ENCODE data around the gene ARID4A. TPM values are rescaled to one million over a fixed set of nuclear protein-coding genes. Genes with fewer than 3 reads are reported as not detected.

The ARID4A gene
- total and polyA plus RNA-seq, 2 of the 13 experiments (the other 11 are each of a cell fraction or from before 2014, with no cell fraction given), result 7.2 to 9.7 TPM

DNA sequence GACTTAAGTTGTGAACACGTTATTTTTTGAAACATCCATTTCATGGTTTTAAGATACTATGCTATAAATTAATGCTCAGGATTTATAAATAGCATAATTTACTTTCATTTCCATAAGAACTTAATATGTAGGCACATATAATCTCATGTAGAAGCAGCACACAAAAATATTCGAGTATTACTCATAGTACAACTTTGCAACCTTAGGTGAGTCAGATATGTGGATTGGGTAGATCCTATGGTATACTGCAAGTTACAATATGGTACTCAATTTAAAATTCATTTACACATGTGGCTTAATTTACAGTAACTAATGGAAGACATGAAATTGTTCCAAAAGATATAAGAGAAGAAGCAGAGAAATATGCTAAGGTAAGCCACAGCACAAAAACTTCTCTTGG, 27.7 kb upstream of the ARID4A start:
- Histone ChIP-seq H3K27me3 (ENCODE audit: control insufficient read depth in 1 of 2, insufficient read depth in 2 of 2, low read length in 2 of 2) (no peaks in the 10 kb centered on the region), H4K20me1 (ENCODE audit: insufficient read depth, low read length) (no peaks in the 10 kb centered on the region; the same call in 1 of the 2 replicates), H3K36me3 (replicated peaks in 1 of 2; ENCODE audit: control insufficient read depth in 1 of 2, insufficient read depth in 2 of 2, low read length in 2 of 2) (peaks cover 0 to 60% of the 10 kb centered on the region in 2 experiments), H3K4me3 (replicated peaks in 1 of 3; ENCODE audit: insufficient read depth in 1 of 3, low read depth in 2 of 3, low read length in 3 of 3) (no peak overlapping the region), H2AFZ (ENCODE audit: low read length) (no peak overlapping the region), H3K27ac (ENCODE audit: extremely low read length, insufficient read depth, low read length) (peak overlapping the region; percentile 12), H3K9ac (ENCODE audit: insufficient read depth, low read depth, low read length) (no peak overlapping the region), H3K79me2 (ENCODE audit: insufficient read depth, low read length) (peaks cover 39% of the 10 kb centered on the region), H3K4me1 (ENCODE audit: insufficient read depth, low read length) (peaks cover 55% of the 10 kb centered on the region), H3K9me3 (ENCODE audit: low read length) (no peaks in the 10 kb centered on the region), H3K4me2 (ENCODE audit: low read depth, low read length) (no peak overlapping the region)
- DNase-seq (ENCODE audit: low spot score) (no peak), FAIRE-seq (no peak), ATAC-seq (no peak)
- CTCF ChIA-PET (ENCODE audit: low intra/inter-chr PET ratio, low total read pairs), result no interaction called here
- POLR2A ChIA-PET, result interaction anchor here (1.1 kb wide), 1 partner anchor 28 kb away, joined by 3 read pairs; the partner anchor contains the start of gene ARID4A
- in situ Hi-C loops (cut with HindIII; ENCODE audit: extremely low pct_ligation_motif_present, low pct_unique_long_range_greater_than_20kb), result no loop called here
- WGBS (ENCODE audit: low lambda C conversion rate), result 92% methylated on average over 2 of the region's 2 CpGs
- no TSS peak for BruUV-seq (replicated peaks)
- intact Hi-C loops (cut with micrococcal nuclease; ENCODE audit: unreplicated experiment), result no loop called here
- TF ChIP-seq RBFOX2 (IDR thresholded peaks at IDR 0.05; ENCODE audit: low read depth, low read length) (peak; percentile 16; the same call in 1 of the 2 replicates), ZNF335 (CRISPR knock-in tag; IDR thresholded peaks at IDR 0.05) (no peak), MIER3 (CRISPR knock-in tag; IDR thresholded peaks at IDR 0.05; ENCODE audit: borderline replicate concordance) (no peak)

DNA sequence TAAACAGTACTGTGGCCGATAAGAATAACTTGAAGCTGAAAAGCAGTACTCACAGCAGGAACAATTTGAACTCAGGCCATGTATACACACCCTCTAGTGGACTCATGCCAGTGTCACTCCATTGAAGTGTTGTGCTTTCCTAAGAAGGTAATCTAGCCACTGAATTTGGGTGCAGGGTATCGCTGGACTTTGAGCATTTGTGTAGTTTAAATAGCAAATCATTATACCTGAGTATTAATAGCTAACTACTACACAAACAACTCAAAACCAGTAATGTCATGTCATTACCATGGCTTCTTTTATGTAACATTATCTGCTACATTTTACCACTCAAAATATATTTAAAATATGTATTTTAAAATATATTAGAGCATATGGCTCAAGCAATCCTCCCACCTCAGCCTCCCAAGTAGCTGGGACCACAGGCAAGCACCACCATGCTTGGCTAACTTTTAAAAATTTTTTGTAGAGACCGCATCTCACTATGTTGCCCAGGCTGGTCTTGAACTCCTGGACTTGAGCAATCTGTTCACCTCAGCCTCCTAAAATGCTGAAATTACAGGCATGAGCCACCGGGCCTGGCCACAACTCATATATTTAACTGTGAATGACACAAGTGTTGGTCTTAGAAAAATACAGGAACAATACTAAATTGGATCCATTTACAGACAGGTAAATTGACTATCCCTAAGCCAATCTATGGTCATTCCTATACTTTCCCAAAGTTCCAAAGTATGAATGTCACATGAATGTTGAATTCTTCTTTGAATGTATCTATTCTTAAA, 25.6 kb upstream of the ARID4A start:
- no peaks in the 10 kb centered on the region for H3K27me3 ChIP-seq (ENCODE audit: control insufficient read depth in 1 of 2, insufficient read depth in 2 of 2, low read length in 2 of 2)
- BruUV-seq (replicated peaks), result no TSS peak
- ATAC-seq (peak; percentile 97), FAIRE-seq (peak; percentile 83), DNase-seq (ENCODE audit: low spot score) (peak; percentile 98)
- H3K27ac ChIP-seq (ENCODE audit: extremely low read length, insufficient read depth, low read length), result peak overlapping the region; percentile 89
- H3K4me2 ChIP-seq (ENCODE audit: low read depth, low read length), result peak overlapping the region; percentile 57
- peaks cover 58% of the 10 kb centered on the region for H3K79me2 ChIP-seq (ENCODE audit: insufficient read depth, low read length)
- no peak overlapping the region; a peak in 1 of 6 replicates for H3K4me3 ChIP-seq (replicated peaks in 1 of 3; ENCODE audit: insufficient read depth in 1 of 3, low read depth in 2 of 3, low read length in 3 of 3)
- WGBS (ENCODE audit: low lambda C conversion rate), result 29% methylated on average over 4 of the region's 4 CpGs
- peak overlapping the region; percentile 53 for H3K9ac ChIP-seq (ENCODE audit: insufficient read depth, low read depth, low read length)
- intact Hi-C loops (cut with micrococcal nuclease; ENCODE audit: unreplicated experiment) (loop anchor here (1.0 kb wide), 1 partner anchor 28 kb away; the partner anchor contains the start of gene PSMA3), in situ Hi-C loops (cut with HindIII; ENCODE audit: extremely low pct_ligation_motif_present, low pct_unique_long_range_greater_than_20kb) (no loop called here)
- ChIA-PET POLR2A (interaction anchor here (0.6 to 7.3 kb wide), 10 partner anchors 10 to 122 kb away, joined by 3 to 92 read pairs (median 7); partner anchors contain the start of genes ARID4A, PSMA3 and TOMM20L), CTCF (ENCODE audit: low intra/inter-chr PET ratio, low total read pairs) (no interaction called here)
- H2AFZ ChIP-seq (ENCODE audit: low read length), result no peak overlapping the region
- no peaks in the 10 kb centered on the region; the same call in 1 of the 2 replicates for H4K20me1 ChIP-seq (ENCODE audit: insufficient read depth, low read length)
- H3K36me3 ChIP-seq (replicated peaks in 1 of 2; ENCODE audit: control insufficient read depth in 1 of 2, insufficient read depth in 2 of 2, low read length in 2 of 2), result peaks cover 0 to 54% of the 10 kb centered on the region in 2 experiments; a peak in 4 of 5 replicates
- no peaks in the 10 kb centered on the region for H3K9me3 ChIP-seq (ENCODE audit: low read length)
- H3K4me1 ChIP-seq (ENCODE audit: insufficient read depth, low read length), result peaks cover 70% of the 10 kb centered on the region
- TF ChIP-seq FOXA1 (IDR thresholded peaks at IDR 0.05), result no peak
- peak; percentile 82 for TF ChIP-seq FOXA1 (CRISPR knock-in tag; IDR thresholded peaks at IDR 0.05)
- peak; percentile 83 for TF ChIP-seq SMC3 (IDR thresholded peaks at IDR 0.05; ENCODE audit: low read length)
- peak; percentile 52; the same call in 1 of the 2 replicates for TF ChIP-seq TARDBP (CRISPR knock-in tag; IDR thresholded peaks at IDR 0.05)
- TF ChIP-seq ZKSCAN1 (IDR thresholded peaks at IDR 0.05; ENCODE audit: low read length), result no peak
- TF ChIP-seq, protein P1, sequence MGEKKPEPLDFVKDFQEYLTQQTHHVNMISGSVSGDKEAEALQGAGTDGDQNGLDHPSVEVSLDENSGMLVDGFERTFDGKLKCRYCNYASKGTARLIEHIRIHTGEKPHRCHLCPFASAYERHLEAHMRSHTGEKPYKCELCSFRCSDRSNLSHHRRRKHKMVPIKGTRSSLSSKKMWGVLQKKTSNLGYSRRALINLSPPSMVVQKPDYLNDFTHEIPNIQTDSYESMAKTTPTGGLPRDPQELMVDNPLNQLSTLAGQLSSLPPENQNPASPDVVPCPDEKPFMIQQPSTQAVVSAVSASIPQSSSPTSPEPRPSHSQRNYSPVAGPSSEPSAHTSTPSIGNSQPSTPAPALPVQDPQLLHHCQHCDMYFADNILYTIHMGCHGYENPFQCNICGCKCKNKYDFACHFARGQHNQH (CRISPR knock-in tag; IDR thresholded peaks at IDR 0.05), result peak; percentile 72; the same call in 1 of the 2 replicates
- TF ChIP-seq ZMYM4 (CRISPR knock-in tag; IDR thresholded peaks at IDR 0.05), result peak; percentile 87
- peak; percentile 66 for TF ChIP-seq HMG20A (CRISPR knock-in tag; IDR thresholded peaks at IDR 0.05; ENCODE audit: borderline replicate concordance)
- peak; percentile 88 for TF ChIP-seq ZNF331 (CRISPR knock-in tag; IDR thresholded peaks at IDR 0.05)
- TF ChIP-seq NBN (conservative IDR thresholded peaks at IDR 0.05), result no peak
- TF ChIP-seq, protein P2, sequence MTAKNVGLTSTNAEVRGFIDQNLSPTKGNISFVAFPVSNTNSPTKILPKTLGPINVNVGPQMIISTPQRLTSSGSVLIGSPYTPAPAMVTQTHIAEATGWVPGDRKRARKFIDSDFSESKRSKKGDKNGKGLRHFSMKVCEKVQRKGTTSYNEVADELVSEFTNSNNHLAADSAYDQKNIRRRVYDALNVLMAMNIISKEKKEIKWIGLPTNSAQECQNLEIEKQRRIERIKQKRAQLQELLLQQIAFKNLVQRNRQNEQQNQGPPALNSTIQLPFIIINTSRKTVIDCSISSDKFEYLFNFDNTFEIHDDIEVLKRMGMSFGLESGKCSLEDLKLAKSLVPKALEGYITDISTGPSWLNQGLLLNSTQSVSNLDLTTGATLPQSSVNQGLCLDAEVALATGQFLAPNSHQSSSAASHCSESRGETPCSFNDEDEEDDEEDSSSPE (CRISPR knock-in tag; IDR thresholded peaks at IDR 0.05), result no peak
- no peak for TF ChIP-seq IKZF4 (CRISPR knock-in tag; IDR thresholded peaks at IDR 0.05; ENCODE audit: borderline replicate concordance, low read depth, not compliant biosample characterization)
- 0 out of 2 replicates have a peak, but pooled peaks have one; percentile 18 for TF ChIP-seq NAIF1 (CRISPR knock-in tag; IDR thresholded peaks at IDR 0.05; ENCODE audit: borderline replicate concordance)
- TF ChIP-seq AGO1 (IDR thresholded peaks at IDR 0.05; ENCODE audit: low read depth, low read length, poor library complexity, severe bottlenecking), result no peak

Measured in HepG2 (cell line).